ENCODE measurements around the gene SLC25A31.

DNA sequence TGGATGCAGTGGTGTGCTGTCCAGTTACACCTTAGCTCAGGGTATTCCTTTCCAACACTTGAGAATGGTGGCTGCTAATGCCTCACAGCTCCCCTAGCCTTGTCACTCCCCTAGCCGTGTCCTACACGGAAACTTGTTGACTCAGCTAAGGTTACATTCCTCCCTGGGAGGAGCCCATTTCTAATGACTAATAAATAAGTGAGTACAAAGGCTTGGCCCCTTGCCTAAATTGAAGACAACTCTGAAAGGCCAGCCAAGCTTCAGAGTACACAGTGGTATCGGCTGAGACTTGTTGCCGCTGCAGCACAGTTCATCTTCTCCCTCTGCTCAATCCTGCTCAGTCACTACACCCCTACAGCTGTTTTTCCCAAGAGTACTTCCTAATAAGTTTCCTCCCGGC, 21.2 kb upstream of the SLC25A31 start:
- TF ChIP-seq NBN (conservative IDR thresholded peaks at IDR 0.05) = no peak
- TF ChIP-seq BRCA1 (CRISPR knock-in tag; IDR thresholded peaks at IDR 0.05) = no peak
- TF ChIP-seq, protein P1, sequence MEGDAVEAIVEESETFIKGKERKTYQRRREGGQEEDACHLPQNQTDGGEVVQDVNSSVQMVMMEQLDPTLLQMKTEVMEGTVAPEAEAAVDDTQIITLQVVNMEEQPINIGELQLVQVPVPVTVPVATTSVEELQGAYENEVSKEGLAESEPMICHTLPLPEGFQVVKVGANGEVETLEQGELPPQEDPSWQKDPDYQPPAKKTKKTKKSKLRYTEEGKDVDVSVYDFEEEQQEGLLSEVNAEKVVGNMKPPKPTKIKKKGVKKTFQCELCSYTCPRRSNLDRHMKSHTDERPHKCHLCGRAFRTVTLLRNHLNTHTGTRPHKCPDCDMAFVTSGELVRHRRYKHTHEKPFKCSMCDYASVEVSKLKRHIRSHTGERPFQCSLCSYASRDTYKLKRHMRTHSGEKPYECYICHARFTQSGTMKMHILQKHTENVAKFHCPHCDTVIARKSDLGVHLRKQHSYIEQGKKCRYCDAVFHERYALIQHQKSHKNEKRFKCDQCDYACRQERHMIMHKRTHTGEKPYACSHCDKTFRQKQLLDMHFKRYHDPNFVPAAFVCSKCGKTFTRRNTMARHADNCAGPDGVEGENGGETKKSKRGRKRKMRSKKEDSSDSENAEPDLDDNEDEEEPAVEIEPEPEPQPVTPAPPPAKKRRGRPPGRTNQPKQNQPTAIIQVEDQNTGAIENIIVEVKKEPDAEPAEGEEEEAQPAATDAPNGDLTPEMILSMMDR (CRISPR knock-in tag; IDR thresholded peaks at IDR 0.05) = no peak
- no peak for TF ChIP-seq HDAC2 (CRISPR knock-in tag; IDR thresholded peaks at IDR 0.05)
- no peak for TF ChIP-seq TBL1XR1 (IDR thresholded peaks at IDR 0.05; ENCODE audit: borderline replicate concordance, low read length, partially characterized antibody)

Measured in HepG2 (cell line).